ENCODE results near the gene COQ6.
"Not testable (repeated sequence)": the region's sequence is repeated elsewhere in the genome, so short reads cannot be mapped to it uniquely, and the experiment has no call there.

The COQ6 gene

GRCh38 chr14:73949752-73950734 lies at the start of gene COQ6, which contains the start of gene FAM161B:
COQ6 (plus strand) TSS chr14:73950302; CDS start chr14:73950333, 31 bp downstream.
FAM161B (minus strand) TSS chr14:73950094; CDS start chr14:73950026, 68 bp downstream.
- H3K4me1 ChIP-seq (ENCODE audit: control insufficient read depth in 1 of 2, insufficient read depth in 2 of 2, low read length in 2 of 2) = peaks cover 6 to 17% of the 10 kb centered on the region in 2 donors
- peaks cover 6 to 18% of the 10 kb centered on the region in 2 donors for H3K36me3 ChIP-seq (ENCODE audit: control insufficient read depth in 1 of 2, insufficient read depth in 2 of 2, low read length in 2 of 2)
- H3K27me3 ChIP-seq (ENCODE audit: control insufficient read depth in 1 of 2, insufficient read depth in 2 of 2, low read length in 2 of 2) = no peaks in the 10 kb centered on the region
- H3K9me3 ChIP-seq (ENCODE audit: control insufficient read depth in 1 of 2, low read length in 2 of 2) = no peaks in the 10 kb centered on the region
- peak within 1 kb of the TSS; percentile 87 for H3K27ac ChIP-seq (ENCODE audit: low read depth, low read length)
- peak within 1 kb of the TSS; percentile 84 to 98 for H3K9ac ChIP-seq (ENCODE audit: low read depth in 1 of 2, low read length in 2 of 2)
- peak within 1 kb of the TSS; percentile 92 to 99 for H3K4me3 ChIP-seq (ENCODE audit: low read depth in 1 of 2, low read length in 2 of 2)

GRCh38 chr14:73903028-73903427 lies 47.1 kb upstream of the COQ6 start:
- H3K9me3 ChIP-seq (ENCODE audit: control insufficient read depth in 1 of 2, low read length in 2 of 2) = no peaks in the 10 kb centered on the region
- H3K27me3 ChIP-seq (ENCODE audit: control insufficient read depth in 1 of 2, insufficient read depth in 2 of 2, low read length in 2 of 2) = no peaks in the 10 kb centered on the region
- no peak overlapping the region for H3K27ac ChIP-seq (ENCODE audit: low read depth, low read length)
- no peaks in the 10 kb centered on the region for H3K4me1 ChIP-seq (ENCODE audit: control insufficient read depth in 1 of 2, insufficient read depth in 2 of 2, low read length in 2 of 2)
- H3K4me3 ChIP-seq (ENCODE audit: low read depth in 1 of 2, low read length in 2 of 2) = no peak overlapping the region
- H3K9ac ChIP-seq (ENCODE audit: low read depth in 1 of 2, low read length in 2 of 2) = no peak overlapping the region
- peaks cover 38 to 72% of the 10 kb centered on the region in 2 donors for H3K36me3 ChIP-seq (ENCODE audit: control insufficient read depth in 1 of 2, insufficient read depth in 2 of 2, low read length in 2 of 2)

GRCh38 chr14:73909681-73910080 lies 40.4 kb upstream of the COQ6 start:
- Histone ChIP-seq H3K4me1 (ENCODE audit: control insufficient read depth in 1 of 2, insufficient read depth in 2 of 2, low read length in 2 of 2) (no peaks in the 10 kb centered on the region), H3K9me3 (ENCODE audit: control insufficient read depth in 1 of 2, low read length in 2 of 2) (no peaks in the 10 kb centered on the region), H3K9ac (ENCODE audit: low read depth in 1 of 2, low read length in 2 of 2) (no peak overlapping the region), H3K4me3 (ENCODE audit: low read depth in 1 of 2, low read length in 2 of 2) (no peak overlapping the region), H3K36me3 (ENCODE audit: control insufficient read depth in 1 of 2, insufficient read depth in 2 of 2, low read length in 2 of 2) (peaks cover 42 to 80% of the 10 kb centered on the region in 2 donors), H3K27ac (ENCODE audit: low read depth, low read length) (no peak overlapping the region), H3K27me3 (ENCODE audit: control insufficient read depth in 1 of 2, insufficient read depth in 2 of 2, low read length in 2 of 2) (no peaks in the 10 kb centered on the region)

GRCh38 chr14:73913256-73913655 lies 36.8 kb upstream of the COQ6 start:
- Histone ChIP-seq H3K27me3 (ENCODE audit: control insufficient read depth in 1 of 2, insufficient read depth in 2 of 2, low read length in 2 of 2) (no peaks in the 10 kb centered on the region), H3K9ac (ENCODE audit: low read depth in 1 of 2, low read length in 2 of 2) (no peak overlapping the region), H3K9me3 (ENCODE audit: control insufficient read depth in 1 of 2, low read length in 2 of 2) (no peaks in the 10 kb centered on the region), H3K36me3 (ENCODE audit: control insufficient read depth in 1 of 2, insufficient read depth in 2 of 2, low read length in 2 of 2) (peaks cover 28 to 57% of the 10 kb centered on the region in 2 donors), H3K4me1 (ENCODE audit: control insufficient read depth in 1 of 2, insufficient read depth in 2 of 2, low read length in 2 of 2) (no peaks in the 10 kb centered on the region), H3K4me3 (ENCODE audit: low read depth in 1 of 2, low read length in 2 of 2) (no peak overlapping the region), H3K27ac (ENCODE audit: low read depth, low read length) (no peak overlapping the region)

- Histone ChIP-seq H3K36me3 (ENCODE audit: control insufficient read depth in 1 of 2, insufficient read depth in 2 of 2, low read length in 2 of 2) (peaks cover 19 to 50% of the 10 kb centered on the region in 2 donors), H3K27ac (ENCODE audit: low read depth, low read length) (no peak overlapping the region)
Observed at GRCh38 chr14:73916324-73916723, 33.8 kb upstream of the COQ6 start.

GRCh38 chr14:73919457-73919856 lies 30.6 kb upstream of the COQ6 start:
- peaks cover 38 to 58% of the 10 kb centered on the region in 2 donors for H3K36me3 ChIP-seq (ENCODE audit: control insufficient read depth in 1 of 2, insufficient read depth in 2 of 2, low read length in 2 of 2)
- not testable (repeated sequence) for H3K4me1 ChIP-seq (ENCODE audit: control insufficient read depth in 1 of 2, insufficient read depth in 2 of 2, low read length in 2 of 2); H3K9ac ChIP-seq (ENCODE audit: low read depth in 1 of 2, low read length in 2 of 2); H3K27me3 ChIP-seq (ENCODE audit: control insufficient read depth in 1 of 2, insufficient read depth in 2 of 2, low read length in 2 of 2); H3K27ac ChIP-seq (ENCODE audit: low read depth, low read length); H3K4me3 ChIP-seq (ENCODE audit: low read depth in 1 of 2, low read length in 2 of 2); H3K9me3 ChIP-seq (ENCODE audit: control insufficient read depth in 1 of 2, low read length in 2 of 2)

More at GRCh38 chr14:73916324-73916723, 33.8 kb upstream of the COQ6 start:
- Histone ChIP-seq H3K9me3 (ENCODE audit: control insufficient read depth in 1 of 2, low read length in 2 of 2) (no peaks in the 10 kb centered on the region), H3K4me1 (ENCODE audit: control insufficient read depth in 1 of 2, insufficient read depth in 2 of 2, low read length in 2 of 2) (no peaks in the 10 kb centered on the region), H3K27me3 (ENCODE audit: control insufficient read depth in 1 of 2, insufficient read depth in 2 of 2, low read length in 2 of 2) (no peaks in the 10 kb centered on the region), H3K9ac (ENCODE audit: low read depth in 1 of 2, low read length in 2 of 2) (no peak overlapping the region), H3K4me3 (ENCODE audit: low read depth in 1 of 2, low read length in 2 of 2) (no peak overlapping the region)

- no peaks in the 10 kb centered on the region for H3K9me3 ChIP-seq (ENCODE audit: control insufficient read depth in 1 of 2, low read length in 2 of 2)
- H3K36me3 ChIP-seq (ENCODE audit: control insufficient read depth in 1 of 2, insufficient read depth in 2 of 2, low read length in 2 of 2) = peaks cover 53 to 86% of the 10 kb centered on the region in 2 donors
- no peak overlapping the region for H3K4me3 ChIP-seq (ENCODE audit: low read depth in 1 of 2, low read length in 2 of 2)
- H3K9ac ChIP-seq (ENCODE audit: low read depth in 1 of 2, low read length in 2 of 2) = no peak overlapping the region
- no peaks in the 10 kb centered on the region for H3K4me1 ChIP-seq (ENCODE audit: control insufficient read depth in 1 of 2, insufficient read depth in 2 of 2, low read length in 2 of 2)
- no peaks in the 10 kb centered on the region for H3K27me3 ChIP-seq (ENCODE audit: control insufficient read depth in 1 of 2, insufficient read depth in 2 of 2, low read length in 2 of 2)
- no peak overlapping the region for H3K27ac ChIP-seq (ENCODE audit: low read depth, low read length)
Observed at GRCh38 chr14:73924337-73924736, 25.8 kb upstream of the COQ6 start.

- Histone ChIP-seq H3K36me3 (ENCODE audit: control insufficient read depth in 1 of 2, insufficient read depth in 2 of 2, low read length in 2 of 2) (peaks cover 36 to 51% of the 10 kb centered on the region in 2 donors), H3K9me3 (ENCODE audit: control insufficient read depth in 1 of 2, low read length in 2 of 2) (no peaks in the 10 kb centered on the region), H3K9ac (ENCODE audit: low read depth in 1 of 2, low read length in 2 of 2) (no peak overlapping the region), H3K4me1 (ENCODE audit: control insufficient read depth in 1 of 2, insufficient read depth in 2 of 2, low read length in 2 of 2) (no peaks in the 10 kb centered on the region), H3K27ac (ENCODE audit: low read depth, low read length) (no peak overlapping the region), H3K27me3 (ENCODE audit: control insufficient read depth in 1 of 2, insufficient read depth in 2 of 2, low read length in 2 of 2) (no peaks in the 10 kb centered on the region), H3K4me3 (ENCODE audit: low read depth in 1 of 2, low read length in 2 of 2) (no peak overlapping the region)
Observed at GRCh38 chr14:73935666-73936065, 14.4 kb upstream of the COQ6 start.

- Histone ChIP-seq H3K9me3 (ENCODE audit: control insufficient read depth in 1 of 2, low read length in 2 of 2) (no peaks in the 10 kb centered on the region), H3K9ac (ENCODE audit: low read depth in 1 of 2, low read length in 2 of 2) (no peak overlapping the region), H3K27ac (ENCODE audit: low read depth, low read length) (no peak overlapping the region), H3K27me3 (ENCODE audit: control insufficient read depth in 1 of 2, insufficient read depth in 2 of 2, low read length in 2 of 2) (no peaks in the 10 kb centered on the region), H3K4me3 (ENCODE audit: low read depth in 1 of 2, low read length in 2 of 2) (no peak overlapping the region), H3K36me3 (ENCODE audit: control insufficient read depth in 1 of 2, insufficient read depth in 2 of 2, low read length in 2 of 2) (peaks cover 30 to 42% of the 10 kb centered on the region in 2 donors), H3K4me1 (ENCODE audit: control insufficient read depth in 1 of 2, insufficient read depth in 2 of 2, low read length in 2 of 2) (no peaks in the 10 kb centered on the region)
Observed at GRCh38 chr14:73936548-73936947, 13.6 kb upstream of the COQ6 start.

- Histone ChIP-seq H3K9me3 (ENCODE audit: control insufficient read depth in 1 of 2, low read length in 2 of 2) (no peaks in the 10 kb centered on the region), H3K27ac (ENCODE audit: low read depth, low read length) (no peak overlapping the region), H3K4me1 (ENCODE audit: control insufficient read depth in 1 of 2, insufficient read depth in 2 of 2, low read length in 2 of 2) (no peaks in the 10 kb centered on the region), H3K27me3 (ENCODE audit: control insufficient read depth in 1 of 2, insufficient read depth in 2 of 2, low read length in 2 of 2) (no peaks in the 10 kb centered on the region), H3K4me3 (ENCODE audit: low read depth in 1 of 2, low read length in 2 of 2) (no peak overlapping the region), H3K9ac (ENCODE audit: low read depth in 1 of 2, low read length in 2 of 2) (no peak overlapping the region), H3K36me3 (ENCODE audit: control insufficient read depth in 1 of 2, insufficient read depth in 2 of 2, low read length in 2 of 2) (peaks cover 25 to 37% of the 10 kb centered on the region in 2 donors)
Observed at GRCh38 chr14:73937012-73937411, 13.1 kb upstream of the COQ6 start.
